Effector memory CD8-positive, alpha-beta T cell (primary cell): ENCODE results near the gene IFIT1B.

ENCODE experiments used
- ATAC-seq: fragments of 150-1000 bp; cut with Tn5 transposase; replicated peaks from 2 replicates; pipeline ENCODE4 v1.10.0; 2021; ENCODE audit warnings: mild to moderate bottlenecking, moderate library complexity
- DNase-seq, 3 experiments: peaks; one replicate each; pipeline ENCODE4 v3.0.0; 2021
- H3K27ac Mint-ChIP-seq, 2 donors: one replicate each; pipeline ENCODE4 v1.8.0; 2022; ENCODE audit warnings: mild to moderate bottlenecking in 2 of 2, mixed read lengths in 2 of 2, moderate library complexity in 2 of 2
- H3K27me3 Mint-ChIP-seq, 2 donors: one replicate each; pipeline ENCODE4 v1.8.0; 2022; ENCODE audit warnings: mixed read lengths in 2 of 2
- H3K36me3 Mint-ChIP-seq: one replicate; pipeline ENCODE4 v1.8.0; 2022; ENCODE audit warnings: mild to moderate bottlenecking, moderate library complexity, mixed read lengths; ENCODE audit not compliant: insufficient read depth
- H3K4me1 Mint-ChIP-seq, 2 donors: one replicate each; pipeline ENCODE4 v1.8.0; 2022; ENCODE audit warnings: low read depth in 2 of 2, mixed read lengths in 2 of 2
- H3K4me3 Mint-ChIP-seq, 2 donors: one replicate each; pipeline ENCODE4 v1.8.0; 2022; ENCODE audit warnings: mild to moderate bottlenecking in 2 of 2, mixed read lengths in 2 of 2, moderate library complexity in 2 of 2
- H3K9me3 Mint-ChIP-seq, 2 donors: one replicate each; pipeline ENCODE4 v1.8.0; 2022; ENCODE audit warnings: mixed read lengths in 2 of 2

Gene IFIT1B

DNA sequence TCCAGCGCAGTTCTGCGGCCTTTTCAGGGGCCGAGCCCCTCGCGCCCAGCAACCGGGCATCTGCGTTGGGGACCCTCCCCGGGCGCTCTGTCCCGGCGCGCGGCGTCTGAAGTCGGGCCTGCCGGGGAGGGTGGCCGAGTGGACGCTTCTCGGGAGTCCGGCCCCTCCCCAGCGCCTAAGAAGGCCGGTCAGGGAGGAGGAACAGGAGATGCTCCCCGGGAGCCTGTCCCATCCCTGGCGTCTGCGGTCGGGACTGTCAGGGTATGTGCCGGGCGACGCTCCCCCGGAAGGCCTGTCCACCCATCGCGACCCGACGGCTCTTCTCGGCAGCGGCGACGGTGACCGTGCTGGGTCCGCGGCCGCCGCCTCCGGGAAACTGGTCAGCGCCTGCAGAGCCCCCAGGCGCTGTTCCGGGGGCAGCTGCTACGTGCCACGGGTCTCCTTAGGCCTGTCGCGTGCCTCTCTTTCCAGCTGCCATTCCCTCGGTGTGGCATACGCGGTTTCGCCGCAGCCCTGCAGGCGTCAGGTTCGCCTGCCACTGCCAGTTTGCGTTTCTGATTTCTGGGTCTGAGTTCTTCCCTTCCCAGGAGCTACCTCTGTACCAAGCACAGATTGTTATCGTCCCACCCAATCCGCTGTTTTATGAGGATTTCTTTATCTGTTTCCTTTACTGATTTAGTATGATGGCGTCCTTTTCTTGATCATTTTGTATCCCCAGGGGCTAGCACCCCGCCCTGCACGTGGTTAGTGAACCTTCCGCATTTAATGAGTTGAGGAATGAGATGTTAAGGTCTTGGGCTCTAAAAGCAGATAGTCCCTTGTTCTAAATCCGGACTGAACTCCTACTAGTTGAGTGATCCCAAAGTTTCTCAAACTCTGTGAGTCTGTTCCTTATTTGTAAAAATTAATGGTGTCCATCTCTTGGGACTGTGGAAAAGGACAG is 37.3 kb downstream of the IFIT1B start:
- H3K9me3 Mint-ChIP-seq, result no peaks in the 10 kb centered on the region
- ATAC-seq (peak; percentile 35), DNase-seq (peak; percentile 21 to 43 (median 31))
- H3K4me1 Mint-ChIP-seq, result peaks cover 31 to 48% of the 10 kb centered on the region in 2 donors
- H3K36me3 Mint-ChIP-seq, result peaks cover 32% of the 10 kb centered on the region
- H3K4me3 Mint-ChIP-seq, result peak overlapping the region; percentile 92 to 94
- H3K27ac Mint-ChIP-seq, result peak overlapping the region; percentile 98 to 100
- no peaks in the 10 kb centered on the region for H3K27me3 Mint-ChIP-seq

- Mint-ChIP-seq H3K4me3 (peak overlapping the region; percentile 92 to 94), H3K27me3 (no peaks in the 10 kb centered on the region), H3K36me3 (peaks cover 37% of the 10 kb centered on the region), H3K27ac (peak overlapping the region; percentile 98 to 100), H3K9me3 (no peaks in the 10 kb centered on the region), H3K4me1 (peaks cover 27 to 42% of the 10 kb centered on the region in 2 donors)
- DNase-seq, result no peak
- ATAC-seq, result no peak
Measured at GRCh38 chr10:89416465-89416864, 38.6 kb downstream of the IFIT1B start.

- H3K4me1 Mint-ChIP-seq, result peaks cover 23 to 36% of the 10 kb centered on the region in 2 donors
- peak overlapping the region in 1 of 2 donors; percentile 6 for H3K4me3 Mint-ChIP-seq
- H3K27ac Mint-ChIP-seq, result peak overlapping the region in 1 of 2 donors; percentile 38
- H3K27me3 Mint-ChIP-seq, result no peaks in the 10 kb centered on the region
- H3K36me3 Mint-ChIP-seq, result peaks cover 52% of the 10 kb centered on the region
- peak in 1 of 3 experiments; percentile 25 for DNase-seq
- ATAC-seq, result peak; percentile 14
- no peaks in the 10 kb centered on the region for H3K9me3 Mint-ChIP-seq
Measured at GRCh38 chr10:89419548-89419947, 41.7 kb downstream of the IFIT1B start.

DNA sequence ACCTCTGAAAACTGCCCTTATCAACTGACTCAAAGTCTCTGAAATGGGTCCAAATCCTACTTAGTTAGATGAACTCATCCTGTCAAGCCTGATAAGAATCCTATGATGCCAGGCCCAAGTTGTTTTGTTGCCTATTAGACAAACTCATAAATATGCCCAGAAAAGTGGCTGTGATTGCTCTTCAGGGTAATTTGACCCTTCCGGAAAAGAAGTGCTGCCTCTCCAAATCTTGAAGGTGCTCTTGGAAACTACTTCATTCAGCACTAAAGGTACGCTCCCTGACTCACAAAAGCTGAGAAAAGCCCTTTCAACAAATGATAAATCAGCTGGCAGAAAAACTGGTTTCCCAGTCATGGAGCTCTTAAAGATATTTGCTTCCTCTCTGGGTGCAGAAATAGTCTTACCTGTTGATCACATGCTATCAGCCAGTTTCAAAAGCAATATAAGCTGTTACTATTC is 43.2 kb downstream of the IFIT1B start:
- Mint-ChIP-seq H3K9me3 (no peaks in the 10 kb centered on the region), H3K27me3 (no peaks in the 10 kb centered on the region), H3K36me3 (peaks cover 40% of the 10 kb centered on the region), H3K4me3 (no peak overlapping the region), H3K27ac (peak overlapping the region; percentile 46 to 60), H3K4me1 (peaks cover 15 to 28% of the 10 kb centered on the region in 2 donors)
- ATAC-seq (no peak), DNase-seq (no peak)

DNA sequence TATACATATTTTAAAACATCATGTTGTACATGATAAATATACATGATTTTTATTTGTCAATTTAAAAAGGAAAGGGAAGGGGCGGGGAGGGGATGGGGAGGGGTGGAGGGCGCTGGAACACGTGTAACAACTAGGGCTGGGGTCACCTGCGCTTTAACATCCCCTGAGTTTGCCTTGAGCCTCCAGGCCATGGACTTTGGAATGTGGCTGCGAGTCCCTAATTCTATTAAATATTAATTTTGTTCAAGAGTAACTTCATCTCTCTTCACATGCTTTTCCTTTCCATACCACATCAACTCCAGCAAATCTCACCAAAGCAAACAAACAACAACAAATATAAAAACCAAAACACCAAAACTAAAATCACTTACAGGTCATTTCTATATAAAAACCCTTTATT is 47.1 kb downstream of the IFIT1B start:
- ATAC-seq (no peak), DNase-seq (no peak)
- no peak overlapping the region for H3K27ac Mint-ChIP-seq
- no peak overlapping the region for H3K4me3 Mint-ChIP-seq
- H3K9me3 Mint-ChIP-seq, result no peaks in the 10 kb centered on the region
- peaks cover 20% of the 10 kb centered on the region for H3K36me3 Mint-ChIP-seq
- H3K27me3 Mint-ChIP-seq, result peaks cover 6 to 18% of the 10 kb centered on the region in 2 donors
- no peaks in the 10 kb centered on the region for H3K4me1 Mint-ChIP-seq

DNA sequence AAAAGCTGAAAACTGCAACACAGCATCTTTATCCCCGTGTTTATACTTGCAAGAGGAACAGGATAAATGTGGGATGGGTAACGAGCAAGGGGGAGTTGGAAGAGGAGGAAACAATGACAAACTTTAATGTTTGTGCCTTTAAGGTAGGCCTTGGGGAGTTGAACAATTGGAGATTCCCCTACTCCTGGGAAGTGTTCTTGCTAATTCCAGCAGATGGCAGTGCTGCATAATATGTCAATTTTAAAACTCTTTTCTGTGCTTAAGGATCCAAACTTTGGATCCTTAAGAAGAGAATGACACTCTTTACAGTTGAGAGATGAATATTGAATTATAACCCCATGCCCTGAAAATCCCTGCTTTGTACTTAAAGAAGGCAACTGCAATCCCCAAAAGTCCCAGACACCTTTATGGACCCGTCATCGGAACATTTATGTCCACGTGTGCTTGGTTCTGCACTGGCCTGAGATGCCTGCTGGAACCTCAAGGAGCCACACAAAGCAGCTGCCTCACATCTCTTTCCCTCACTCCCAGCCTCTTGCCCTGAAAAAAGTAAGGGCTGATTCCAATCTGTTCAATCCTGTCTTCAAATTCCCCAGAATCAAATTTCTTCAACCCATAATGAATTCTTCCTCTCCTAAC is 48.5 kb downstream of the IFIT1B start:
- DNase-seq (peak in 1 of 3 experiments; percentile 15), ATAC-seq (peak; percentile 67)
- H3K4me3 Mint-ChIP-seq, result no peak overlapping the region

GRCh38 chr10:89427629-89428028 is 49.8 kb downstream of the IFIT1B start:
- Mint-ChIP-seq H3K4me3 (no peak overlapping the region), H3K27ac (no peak overlapping the region), H3K4me1 (no peaks in the 10 kb centered on the region), H3K9me3 (no peaks in the 10 kb centered on the region), H3K36me3 (peaks cover 9% of the 10 kb centered on the region), H3K27me3 (peaks cover 7 to 18% of the 10 kb centered on the region in 2 donors)
- ATAC-seq (no peak), DNase-seq (no peak)

More for the DNA sequence above, 48.5 kb downstream of the IFIT1B start:
- Mint-ChIP-seq H3K4me1 (no peaks in the 10 kb centered on the region), H3K9me3 (no peaks in the 10 kb centered on the region), H3K27ac (no peak overlapping the region), H3K27me3 (peaks cover 7 to 18% of the 10 kb centered on the region in 2 donors), H3K36me3 (peaks cover 17% of the 10 kb centered on the region)

GRCh38 chr10:89428877-89429276 is 51.0 kb downstream of the IFIT1B start:
- Mint-ChIP-seq H3K4me1 (no peaks in the 10 kb centered on the region), H3K27ac (no peak overlapping the region), H3K4me3 (no peak overlapping the region), H3K9me3 (no peaks in the 10 kb centered on the region), H3K27me3 (peaks cover 14 to 27% of the 10 kb centered on the region in 2 donors), H3K36me3 (peaks cover under 1% of the 10 kb centered on the region)
- ATAC-seq (no peak), DNase-seq (no peak)

GRCh38 chr10:89431977-89432376 is 54.1 kb downstream of the IFIT1B start:
- ATAC-seq, result no peak
- no peak overlapping the region for H3K27ac Mint-ChIP-seq
- no peak overlapping the region for H3K4me3 Mint-ChIP-seq
- H3K9me3 Mint-ChIP-seq, result no peaks in the 10 kb centered on the region
- H3K27me3 Mint-ChIP-seq, result peaks cover 42 to 46% of the 10 kb centered on the region in 2 donors
- no peak for DNase-seq
- no peaks in the 10 kb centered on the region for H3K4me1 Mint-ChIP-seq
- no peaks in the 10 kb centered on the region for H3K36me3 Mint-ChIP-seq
